ENCODE data around the gene SPATS2.

Gene SPATS2

DNA sequence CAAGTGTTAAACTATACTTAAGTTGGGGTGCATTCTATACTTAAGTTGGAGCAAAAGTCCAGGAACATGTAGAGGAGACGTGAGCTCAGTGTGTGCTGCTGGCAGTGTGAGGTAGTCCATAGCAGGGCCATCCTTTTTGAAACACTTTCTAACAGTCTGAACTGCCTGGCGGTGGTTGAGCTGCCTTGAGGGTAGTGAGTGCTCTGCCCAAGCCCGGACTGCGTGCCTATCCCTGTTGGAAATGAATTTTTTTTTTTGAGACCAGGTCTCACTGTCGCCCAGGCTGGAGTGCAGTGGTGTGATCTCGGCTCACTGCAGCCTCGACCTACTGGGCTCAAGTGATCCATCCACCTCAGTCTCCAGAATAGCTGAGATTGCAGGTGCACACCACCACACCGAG is 185.6 kb downstream of the SPATS2 start:
- no peak for DNase-seq

DNA sequence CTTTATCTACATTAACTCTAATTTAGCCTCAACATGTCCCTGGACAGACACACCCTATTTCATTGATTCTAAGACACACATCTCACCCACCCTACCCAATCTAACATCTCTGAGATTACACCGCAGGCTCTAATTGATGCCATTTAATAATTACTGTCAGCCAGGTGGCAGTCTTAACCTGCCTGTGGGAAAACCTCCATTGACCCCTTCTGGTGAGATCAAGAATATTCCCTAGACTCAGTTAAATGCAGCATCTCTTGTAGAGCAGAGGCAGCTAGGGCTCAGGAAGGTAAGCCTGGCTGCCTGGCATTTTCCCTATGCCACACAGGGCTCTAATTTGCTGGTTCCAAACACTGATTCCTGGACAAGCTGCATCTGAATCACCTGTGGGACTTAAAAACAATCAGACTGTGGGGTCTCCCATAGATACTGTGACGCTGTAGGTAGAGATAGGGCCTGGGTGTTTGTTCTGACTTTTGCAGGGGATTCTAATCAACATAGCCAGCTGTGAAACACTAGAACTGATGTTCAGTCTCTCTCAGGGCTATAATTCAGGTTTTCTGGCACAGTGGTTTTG is 186.3 kb downstream of the SPATS2 start:
- peak in 1 of 51 donors; percentile 34 for DNase-seq

DNA sequence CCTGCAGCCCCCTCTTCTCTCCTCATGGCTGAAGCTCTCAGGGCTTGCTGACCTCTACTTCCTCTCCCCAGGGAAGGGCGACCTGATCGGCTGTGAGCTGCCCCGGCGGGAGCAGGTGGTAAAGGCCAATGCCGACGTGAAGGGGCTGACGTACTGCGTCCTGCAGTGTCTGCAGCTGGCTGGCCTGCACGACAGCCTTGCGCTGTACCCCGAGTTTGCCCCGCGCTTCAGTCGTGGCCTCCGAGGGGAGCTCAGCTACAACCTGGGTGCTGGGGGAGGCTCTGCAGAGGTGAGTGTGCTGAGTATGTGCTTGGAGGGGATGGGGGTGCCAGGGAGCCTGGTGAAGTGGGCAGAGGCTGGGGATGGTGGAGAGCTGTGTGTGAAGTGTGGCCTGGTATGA is 187.0 kb downstream of the SPATS2 start:
- no peak for DNase-seq

DNA sequence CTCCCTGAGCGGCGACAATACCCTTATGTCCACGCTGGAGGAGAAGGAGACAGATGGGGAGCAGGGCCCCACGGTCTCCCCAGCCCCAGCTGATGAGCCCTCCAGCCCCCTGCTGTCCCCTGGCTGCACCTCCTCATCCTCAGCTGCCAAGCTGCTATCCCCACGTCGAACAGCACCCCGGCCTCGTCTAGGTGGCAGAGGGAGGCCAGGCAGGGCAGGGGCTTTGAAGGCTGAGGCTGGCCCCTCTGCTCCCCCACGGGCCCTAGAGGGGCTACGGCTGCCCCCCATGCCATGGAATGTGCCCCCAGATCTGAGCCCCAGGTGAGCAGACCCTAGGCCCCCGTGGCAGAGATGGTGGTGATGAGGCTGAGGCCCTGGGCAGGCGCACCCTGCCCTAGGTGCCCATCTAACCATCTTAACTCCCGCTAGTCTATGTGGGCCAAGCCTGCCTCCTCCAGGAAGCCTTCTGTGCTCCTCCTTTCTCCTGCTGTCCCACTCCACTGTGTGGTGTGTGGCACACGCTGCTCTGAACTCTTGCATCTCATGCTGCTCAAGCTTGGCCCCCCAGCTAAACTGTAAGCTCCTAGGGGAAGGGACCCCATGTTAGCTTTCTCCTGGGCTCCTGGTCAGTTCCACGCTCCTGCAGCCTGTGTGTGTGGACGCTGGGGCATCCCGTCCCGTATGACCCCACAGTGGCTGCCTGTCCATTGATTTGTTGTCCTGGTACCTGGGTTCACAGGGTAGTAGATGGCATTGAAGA is 188.5 kb downstream of the SPATS2 start:
- DNase-seq: no peak

DNA sequence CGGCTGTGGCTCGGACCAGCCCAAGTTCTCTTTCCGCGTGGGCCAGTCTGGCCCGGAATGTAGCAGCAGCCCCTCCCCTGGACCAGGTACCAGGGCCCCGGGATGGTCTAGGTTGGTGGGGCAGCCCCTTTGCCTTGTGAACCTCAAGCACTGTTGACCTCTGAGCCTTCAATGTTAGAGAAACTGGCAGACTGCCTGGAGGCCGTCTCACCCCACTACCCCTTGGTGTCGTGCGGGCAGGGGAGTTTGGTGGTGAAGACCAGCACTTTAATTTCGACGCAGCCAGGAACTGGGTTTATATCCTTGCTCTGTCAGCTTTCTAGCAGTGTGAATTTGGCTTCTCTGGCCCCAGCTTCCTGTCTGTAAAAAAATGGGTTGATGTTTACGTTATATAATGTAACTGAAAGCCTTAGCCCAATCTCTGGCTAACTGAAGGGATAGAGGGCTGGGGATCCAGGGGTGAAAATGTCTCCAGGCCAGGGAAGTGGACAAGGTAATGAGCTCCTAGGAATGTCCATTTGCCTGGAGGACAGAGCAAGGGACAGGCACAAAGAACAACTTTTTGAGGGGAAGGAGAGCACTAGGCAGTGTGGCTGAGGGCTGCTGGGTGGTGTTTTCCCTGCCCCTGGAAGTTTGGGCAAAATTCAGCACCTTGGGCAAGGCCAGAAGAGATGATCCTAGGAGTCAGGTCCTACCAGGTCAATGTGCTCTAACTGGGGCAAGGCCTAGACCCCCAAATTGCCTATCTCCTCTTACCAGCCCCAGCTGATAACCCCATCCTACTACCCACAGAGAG is 189.3 kb downstream of the SPATS2 start:
- no peak for DNase-seq

DNA sequence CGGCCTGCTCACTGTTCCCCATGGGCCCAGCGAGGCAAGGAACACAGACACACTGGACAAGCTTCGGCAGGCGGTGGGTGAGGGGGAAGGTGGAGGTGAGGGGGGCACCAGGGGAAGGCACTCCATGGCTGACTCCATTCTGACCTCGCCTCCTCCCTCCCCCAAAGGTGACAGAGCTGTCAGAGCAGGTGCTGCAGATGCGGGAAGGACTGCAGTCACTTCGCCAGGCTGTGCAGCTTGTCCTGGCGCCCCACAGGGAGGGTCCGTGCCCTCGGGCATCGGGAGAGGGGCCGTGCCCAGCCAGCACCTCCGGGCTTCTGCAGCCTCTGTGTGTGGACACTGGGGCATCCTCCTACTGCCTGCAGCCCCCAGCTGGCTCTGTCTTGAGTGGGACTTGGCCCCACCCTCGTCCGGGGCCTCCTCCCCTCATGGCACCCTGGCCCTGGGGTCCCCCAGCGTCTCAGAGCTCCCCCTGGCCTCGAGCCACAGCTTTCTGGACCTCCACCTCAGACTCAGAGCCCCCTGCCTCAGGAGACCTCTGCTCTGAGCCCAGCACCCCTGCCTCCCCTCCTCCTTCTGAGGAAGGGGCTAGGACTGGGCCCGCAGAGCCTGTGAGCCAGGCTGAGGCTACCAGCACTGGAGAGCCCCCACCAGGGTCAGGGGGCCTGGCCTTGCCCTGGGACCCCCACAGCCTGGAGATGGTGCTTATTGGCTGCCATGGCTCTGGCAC is 190.1 kb downstream of the SPATS2 start:
- DNase-seq: no peak

DNA sequence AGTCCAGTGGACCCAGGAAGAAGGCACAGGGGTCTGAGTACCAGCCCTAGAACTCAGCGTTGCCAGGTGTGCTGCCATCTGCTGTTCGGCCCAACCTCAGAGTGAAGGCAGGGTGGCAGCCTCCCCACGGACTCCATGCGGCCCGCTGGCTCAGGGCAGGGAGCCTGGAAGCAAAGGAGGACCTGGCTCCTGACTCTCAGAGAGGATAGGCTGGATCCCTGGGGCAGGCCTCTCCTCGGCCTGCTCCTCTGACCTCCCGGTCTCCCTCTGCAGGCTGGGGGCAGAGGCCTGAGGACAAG is 190.6 kb downstream of the SPATS2 start:
- DNase-seq: peak in 1 of 51 donors; percentile 14

DNA sequence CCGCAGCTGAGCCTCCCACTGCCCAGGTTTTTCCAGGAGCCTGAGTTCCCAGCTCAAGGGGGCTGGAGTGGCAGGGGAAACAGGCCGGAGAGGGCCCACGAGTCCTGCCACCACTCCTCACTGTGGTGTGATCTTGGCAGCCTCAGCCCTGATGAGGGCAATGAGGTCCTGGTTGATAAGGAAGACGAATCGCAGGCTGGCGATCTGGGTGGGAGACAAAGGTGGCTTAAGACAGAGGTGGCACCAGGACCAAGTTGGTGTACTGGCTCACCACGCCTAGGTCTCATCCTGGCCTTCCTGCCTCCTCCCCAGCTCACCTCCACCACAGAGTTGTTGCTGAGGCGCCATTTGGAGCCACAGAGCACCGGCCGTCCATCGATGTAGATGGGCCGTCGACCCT is 191.3 kb downstream of the SPATS2 start:
- DNase-seq: no peak

DNA sequence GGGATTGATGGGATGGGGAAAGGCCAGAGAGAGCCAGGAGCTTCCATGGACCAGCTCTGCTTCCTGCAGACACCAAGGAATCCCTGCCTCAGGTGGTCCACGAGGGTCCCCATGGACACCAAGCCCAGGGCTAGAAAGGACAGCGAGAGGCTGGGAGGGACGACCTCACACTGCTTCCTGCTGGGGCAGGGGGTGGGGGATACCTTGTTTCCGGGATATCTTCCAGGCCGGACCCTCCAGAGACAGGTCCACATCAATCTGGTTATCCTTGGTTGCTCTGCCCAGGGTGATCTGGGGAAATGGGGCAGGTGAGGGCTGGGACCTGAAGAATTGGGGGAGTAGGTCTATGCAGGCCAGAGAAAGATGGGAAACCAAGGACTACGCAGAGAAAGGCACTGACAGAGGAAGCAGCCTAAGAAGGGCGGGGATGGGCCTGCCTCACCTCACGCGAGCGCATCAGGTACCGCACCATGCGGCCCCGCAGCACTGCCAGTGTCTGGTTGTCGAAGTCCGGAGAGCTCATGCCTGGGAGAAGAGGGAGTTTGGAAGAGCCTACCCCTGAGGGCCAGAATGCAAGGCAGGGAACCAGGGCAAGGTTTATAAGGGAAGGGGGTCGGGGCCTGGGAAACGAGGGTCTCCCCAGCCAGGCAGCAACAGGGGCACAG is 191.9 kb downstream of the SPATS2 start:
- no peak for DNase-seq

DNA sequence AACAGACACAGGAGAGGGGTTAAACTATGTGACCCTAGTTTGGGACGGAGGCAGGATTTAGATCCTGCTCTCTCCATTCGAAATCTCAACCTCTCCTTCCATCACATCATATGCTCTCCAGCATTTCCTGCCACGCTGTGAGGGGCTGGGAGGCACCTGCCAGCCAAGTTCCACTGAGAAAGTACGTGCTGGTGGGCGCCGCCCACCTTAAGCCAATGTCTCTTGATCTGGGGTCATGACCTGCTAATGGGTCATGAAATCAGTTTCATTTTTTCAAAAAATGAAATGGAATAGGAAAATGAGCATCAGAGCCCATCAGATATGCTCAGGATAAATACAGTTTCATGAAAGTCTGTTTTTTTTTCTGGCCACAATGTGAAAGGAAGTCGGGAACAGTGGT is 193.4 kb downstream of the SPATS2 start:
- DNase-seq: no peak

DNA sequence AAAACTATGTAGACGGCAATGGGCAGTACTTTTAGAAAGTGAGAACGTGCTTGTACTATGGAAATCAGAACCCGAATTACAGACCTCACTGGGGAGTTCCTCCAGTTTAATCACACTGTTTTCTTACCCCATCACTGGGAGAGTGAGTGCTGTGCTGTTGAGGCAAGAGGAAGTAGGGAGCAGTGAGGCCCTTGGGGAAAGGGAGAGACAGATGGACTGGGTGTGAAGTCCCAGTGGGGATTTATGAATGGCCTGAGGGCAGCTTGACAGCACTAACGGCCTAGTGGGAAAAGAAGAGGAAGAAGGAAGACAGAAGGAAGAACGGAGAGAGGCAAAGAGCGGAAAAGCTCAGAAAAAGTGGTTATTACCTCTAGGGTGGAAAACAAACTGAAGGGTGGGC is 195.0 kb downstream of the SPATS2 start:
- DNase-seq: no peak

DNA sequence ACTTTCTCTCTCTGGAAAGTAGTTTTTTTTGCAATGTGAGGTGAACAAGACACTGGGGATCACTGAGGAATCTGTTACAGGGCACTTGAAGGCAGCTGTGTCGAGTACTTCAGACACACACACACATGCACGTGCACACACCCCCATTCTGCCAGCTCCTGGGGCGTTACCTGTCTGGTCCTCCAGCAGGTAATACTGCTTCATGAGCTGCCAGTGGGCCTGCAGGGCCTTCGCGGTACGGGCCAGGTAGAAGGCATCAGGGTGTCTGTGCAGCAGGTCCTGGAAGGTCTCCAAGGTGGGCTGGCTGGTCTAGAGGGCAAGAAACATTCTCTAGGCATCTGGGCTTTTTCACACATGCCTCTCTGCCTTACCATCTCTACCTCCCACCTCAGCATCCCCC is 195.6 kb downstream of the SPATS2 start:
- no peak for DNase-seq

DNA sequence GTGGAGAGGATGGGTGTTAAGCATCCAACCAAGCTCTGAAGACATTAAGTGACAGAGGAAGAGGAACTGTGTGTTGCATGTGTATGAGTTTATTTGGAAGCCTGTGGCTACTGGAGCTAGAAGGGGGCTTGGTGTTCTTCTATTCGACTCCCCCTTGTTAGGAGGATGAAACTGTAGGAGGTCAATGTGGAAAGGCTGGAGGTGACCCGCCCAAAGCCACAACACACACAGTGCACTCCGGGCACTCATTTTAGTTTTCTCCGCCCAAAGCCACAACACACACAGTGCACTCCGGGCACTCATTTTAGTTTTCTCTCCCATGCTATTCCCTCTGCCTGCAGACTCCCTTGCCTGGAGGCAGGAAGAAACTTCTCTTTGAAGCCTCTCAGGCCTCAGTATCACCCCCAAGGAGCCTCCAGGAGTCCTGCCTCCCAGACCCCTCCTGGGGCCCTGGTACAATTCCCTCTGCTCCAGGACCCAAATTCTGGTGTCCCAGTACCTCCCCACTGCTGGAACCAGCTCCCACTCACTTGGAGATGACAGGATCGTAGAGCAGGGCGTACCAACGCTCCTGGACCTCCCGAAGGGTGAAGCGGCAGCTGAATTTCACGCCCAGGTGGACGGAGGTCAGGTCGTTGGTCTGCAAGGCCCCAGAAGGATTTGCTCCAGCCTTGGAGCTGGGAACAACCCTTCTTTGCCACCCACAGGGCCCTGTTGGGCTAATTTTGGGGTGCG is 196.9 kb downstream of the SPATS2 start:
- no peak for DNase-seq

DNA sequence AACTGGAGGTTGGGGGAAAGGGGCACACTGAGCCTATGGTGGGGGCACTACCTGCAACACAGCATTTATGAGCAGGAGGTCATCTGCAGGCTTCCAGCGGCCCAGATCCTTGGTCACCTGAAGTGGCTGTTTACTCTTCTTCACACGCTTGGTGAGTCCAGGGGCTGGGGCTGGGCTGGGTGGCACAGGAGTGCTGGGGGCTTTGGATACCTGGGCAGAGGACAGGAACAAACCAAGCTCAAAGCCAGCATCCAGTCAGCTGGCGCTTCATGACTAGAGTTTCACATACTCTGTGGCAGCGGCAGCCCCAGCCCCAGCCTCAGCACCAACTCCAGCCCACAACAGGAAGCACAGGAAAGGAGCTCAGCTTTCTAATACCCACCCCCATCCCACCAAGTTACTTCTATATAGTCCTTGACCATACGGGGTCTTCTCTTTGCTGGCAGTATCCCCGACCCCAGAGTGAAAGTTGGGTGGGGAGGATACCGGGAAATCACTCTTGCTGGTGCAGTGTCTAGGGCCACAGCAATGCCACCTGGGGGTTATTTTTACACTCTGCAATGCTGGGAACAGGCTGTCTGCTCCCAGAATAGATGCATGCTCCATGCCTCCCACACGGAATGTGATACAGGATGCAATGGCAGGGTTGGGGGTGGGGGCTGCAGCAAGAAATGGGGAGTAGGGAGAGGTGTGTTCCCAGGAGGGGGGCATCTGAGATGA is 197.6 kb downstream of the SPATS2 start:
- peak in 3 of 51 donors; percentile 25 to 63 (median 52) for DNase-seq

DNA sequence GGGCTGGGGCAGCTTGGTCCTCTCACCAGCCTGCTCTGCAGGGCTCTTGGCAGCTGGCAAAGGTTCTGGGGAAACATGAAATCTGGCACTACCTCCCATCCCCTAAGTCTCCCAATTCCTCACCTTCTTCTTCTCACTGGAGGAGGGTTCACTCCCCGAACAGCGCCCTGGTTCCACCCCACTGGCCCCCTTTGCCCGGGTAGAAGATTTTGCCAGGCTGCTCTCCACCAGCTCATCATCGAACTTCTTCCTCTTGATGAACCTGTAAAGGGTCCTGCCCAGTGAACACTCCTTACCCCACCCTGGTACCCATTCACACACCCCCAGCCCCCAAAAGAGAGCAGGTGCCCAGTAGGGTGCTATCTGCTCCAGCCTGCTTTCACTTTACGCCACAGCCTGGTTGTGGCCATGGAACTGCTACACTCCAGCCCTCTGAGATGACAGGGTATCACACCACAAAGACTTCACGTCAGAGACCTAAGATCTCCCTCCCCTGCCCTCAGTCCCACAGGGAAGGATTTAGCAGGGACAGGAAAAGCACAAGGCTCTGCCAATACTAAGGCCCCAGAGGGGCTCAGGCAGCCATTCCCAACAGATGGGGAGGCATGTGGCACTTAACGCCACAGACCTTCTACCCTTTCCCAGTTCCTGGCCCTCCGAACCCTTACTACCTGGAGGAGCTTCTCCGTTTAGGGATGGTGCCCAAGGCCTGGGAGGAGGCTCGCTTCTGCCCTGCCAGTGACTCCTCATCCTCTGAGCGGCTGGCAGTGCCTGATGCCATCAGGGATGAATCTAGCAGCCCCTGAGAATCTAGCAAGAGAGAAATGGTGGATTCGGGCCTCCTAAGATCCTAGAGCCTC is 198.4 kb downstream of the SPATS2 start:
- DNase-seq: no peak

DNA sequence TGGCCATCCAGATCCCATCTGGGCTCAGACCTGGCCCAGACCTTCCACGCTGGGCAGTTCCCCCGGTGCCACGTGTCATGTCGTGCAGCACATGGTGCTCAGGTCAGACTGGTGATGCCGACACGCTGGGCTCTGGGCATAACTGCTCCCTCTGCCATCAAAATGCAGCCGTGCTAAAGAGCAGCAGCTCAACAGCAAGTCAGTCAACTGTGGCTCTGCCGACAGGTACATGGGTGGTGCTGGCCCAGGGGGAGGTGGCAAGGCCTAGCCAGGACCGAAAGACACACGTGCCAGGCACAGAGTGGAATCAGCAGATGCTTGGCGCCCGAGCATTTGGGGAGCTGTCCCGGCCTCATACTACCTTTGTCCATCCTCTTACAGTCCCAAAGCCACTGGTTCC is 199.1 kb downstream of the SPATS2 start:
- no peak for DNase-seq

DNA sequence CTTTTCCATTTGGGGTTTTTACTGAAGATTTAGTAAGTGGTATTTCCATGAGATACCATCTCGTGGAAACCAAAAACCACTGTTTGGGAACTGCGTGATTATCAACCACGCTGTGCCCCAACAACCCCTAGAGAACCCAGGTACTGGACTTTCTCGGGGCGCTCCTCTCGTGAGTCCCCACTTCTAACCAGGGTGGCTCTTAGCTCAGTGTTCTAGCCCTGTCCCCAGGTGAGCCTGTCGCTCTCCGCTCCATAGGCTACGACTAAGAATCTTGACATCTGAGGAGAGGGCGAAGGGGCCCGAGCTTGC is 200.0 kb downstream of the SPATS2 start:
- peak in 1 of 51 donors; percentile 55 for DNase-seq

DNA sequence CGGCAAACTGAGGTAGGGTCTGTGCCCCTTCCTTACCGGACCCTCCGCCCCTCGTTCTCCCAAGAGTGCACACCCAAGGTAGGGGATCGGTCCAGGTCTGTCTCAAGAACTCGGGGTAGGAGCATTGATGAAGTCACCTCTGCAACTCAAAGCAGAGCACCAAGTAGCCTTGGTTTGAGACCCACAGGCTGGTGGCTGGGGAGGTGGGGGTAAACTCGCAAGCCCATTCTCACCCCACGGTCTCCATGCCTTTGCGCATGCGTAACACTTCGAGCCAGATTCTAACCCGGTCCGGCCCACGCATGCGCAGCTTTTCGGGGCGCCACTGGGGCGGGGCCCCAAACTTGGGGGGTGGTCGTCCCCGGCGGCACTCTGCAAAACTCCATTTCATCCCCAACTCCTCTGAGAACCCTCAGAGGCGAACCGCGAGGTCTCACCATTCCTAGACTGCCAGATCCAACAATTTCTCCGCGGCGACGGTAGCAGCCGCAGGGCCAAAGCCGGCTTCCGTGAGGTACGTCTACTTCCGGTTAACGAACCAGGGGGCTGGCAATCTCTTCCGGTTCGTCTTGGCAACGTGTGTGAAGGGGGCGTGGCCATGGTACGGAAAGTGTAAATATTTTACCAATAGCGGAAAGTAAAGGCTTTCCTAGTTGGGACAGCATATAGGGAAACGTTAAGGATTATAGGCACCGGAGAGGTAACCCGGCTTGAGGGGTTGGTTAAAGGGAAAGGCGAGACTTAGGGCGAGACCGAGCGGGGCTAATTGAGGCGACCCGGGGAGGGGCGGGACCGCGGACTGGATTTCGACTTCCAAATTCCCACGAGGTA is 200.6 kb downstream of the SPATS2 start, which contains the start of gene MCRS1:
Gene MCRS1, minus strand, starts transcription at position 532 of the 831 bp plus-strand sequence. CDS start 1,411 bp downstream, outside the sequence.
- peak; percentile 49 to 97 (median 83) for DNase-seq

All from hypothalamus (tissue), 51 donors.